Measurements from ENCODE around the gene SPAG5. TPM values are rescaled to one million over a fixed set of nuclear protein-coding genes. Genes with fewer than 3 reads are reported as not detected.

The SPAG5 gene
- total and polyA plus RNA-seq, 2 experiments from 2014 or later = 99.6 to 104 TPM

- TF ChIP-seq ZNF462 (CRISPR knock-in tag; IDR thresholded peaks at IDR 0.05) (no peak), POLR2AphosphoS5 (IDR thresholded peaks at IDR 0.05; ENCODE audit: low read depth) (no peak), EZH2phosphoT487 (IDR thresholded peaks at IDR 0.05; ENCODE audit: unreplicated experiment) (no peak), EZH2 (IDR thresholded peaks at IDR 0.05; ENCODE audit: low read depth, unreplicated experiment) (no peak), NANOG (IDR thresholded peaks at IDR 0.05; ENCODE audit: borderline replicate concordance) (no peak), ZNF114 (CRISPR knock-in tag; IDR thresholded peaks at IDR 0.05) (no peak), JUNB (IDR thresholded peaks at IDR 0.05; ENCODE audit: unreplicated experiment) (no peak)
These were observed 25.3 kb upstream of the SPAG5 start (continued) for GRCh38 chr17:28624148-28624547.

- Mint-ChIP-seq H3K9me3 (no peaks in the 10 kb centered on the region), H3K4me1 (no peaks in the 10 kb centered on the region), H3K27ac (no peak overlapping the region), H3K36me3 (ENCODE audit: low read depth) (peaks cover 88% of the 10 kb centered on the region), H3K4me3 (no peak overlapping the region), H3K27me3 (ENCODE audit: insufficient read depth, low read depth, poor library complexity) (peaks cover 2% of the 10 kb centered on the region)
- no peaks in the 10 kb centered on the region for H3K4me1 ChIP-seq (ENCODE audit: insufficient read depth)
- no peak overlapping the region for H3K4me3 ChIP-seq
- DNase-seq (ENCODE audit: low spot score) (no peak), ATAC-seq (no peak)
- no peaks in the 10 kb centered on the region for H3K27me3 ChIP-seq (ENCODE audit: insufficient read depth)
- H2AFZ ChIP-seq = no peak overlapping the region
- H3K4me2 ChIP-seq = no peak overlapping the region
- no peak overlapping the region for H3K27ac ChIP-seq (ENCODE audit: low read depth)
- H4K20me1 ChIP-seq (replicated peaks; ENCODE audit: insufficient read depth) = peaks cover 30% of the 10 kb centered on the region
- peaks cover 79% of the 10 kb centered on the region for H3K36me3 ChIP-seq (ENCODE audit: insufficient read depth)
- H3F3A ChIP-seq (replicated peaks; ENCODE audit: low read depth) = no peaks in the 10 kb centered on the region; the same call in 1 of the 2 replicates
- no peaks in the 10 kb centered on the region for H3K9me2 ChIP-seq (ENCODE audit: insufficient read depth)
- no peaks in the 10 kb centered on the region for H3K79me2 ChIP-seq (replicated peaks; ENCODE audit: insufficient read depth)
- no peak for TF ChIP-seq ZNF114 (CRISPR knock-in tag; IDR thresholded peaks at IDR 0.05)
- no peak for TF ChIP-seq EZH2 (IDR thresholded peaks at IDR 0.05; ENCODE audit: low read depth, unreplicated experiment)
- no peak for TF ChIP-seq JUNB (IDR thresholded peaks at IDR 0.05; ENCODE audit: unreplicated experiment)
- no peak for TF ChIP-seq ZNF331 (CRISPR knock-in tag; IDR thresholded peaks at IDR 0.05; ENCODE audit: low read depth)
- no peak for TF ChIP-seq POLR2AphosphoS5 (IDR thresholded peaks at IDR 0.05; ENCODE audit: low read depth)
- no peak for TF ChIP-seq ZNF462 (CRISPR knock-in tag; IDR thresholded peaks at IDR 0.05)
- no peak for TF ChIP-seq NANOG (IDR thresholded peaks at IDR 0.05; ENCODE audit: borderline replicate concordance)
- TF ChIP-seq STAT1 (IDR thresholded peaks at IDR 0.05; ENCODE audit: unreplicated experiment) = no peak
These were observed 24.9 kb upstream of the SPAG5 start for GRCh38 chr17:28623696-28624095.

Data from GM23338 (cell line).